ENCODE measurements around the gene ANKRD60. TPM values are rescaled to one million over a fixed set of nuclear protein-coding genes. Genes with fewer than 3 reads are reported as not detected.

Gene ANKRD60
- total RNA-seq, 2 experiments from 2014 or later, result not detected

GRCh38 chr20:58210398-58210747 is 18.1 kb downstream of the ANKRD60 start:
- Mint-ChIP-seq H3K4me3 (no peak overlapping the region), H3K27ac (no peak overlapping the region), H3K36me3 (ENCODE audit: low read depth) (no peaks in the 10 kb centered on the region), H3K4me1 (peaks cover 2% of the 10 kb centered on the region), H3K27me3 (peaks cover 14% of the 10 kb centered on the region), H3K9me3 (no peaks in the 10 kb centered on the region)
- ChIA-PET POLR2A (no interaction called here), CTCF (interaction anchor here (0.8 to 1.6 kb wide), 4 partner anchors 9 to 610 kb away, joined by 3 to 5 read pairs (median 4); no protein-coding TSS in a partner anchor)
- DNase-seq, result no peak

GRCh38 chr20:58209652-58210397 is 18.6 kb downstream of the ANKRD60 start:
- H3K27ac Mint-ChIP-seq, result no peak overlapping the region
- no peak overlapping the region for H3K4me3 Mint-ChIP-seq
- H3K36me3 Mint-ChIP-seq (ENCODE audit: low read depth), result no peaks in the 10 kb centered on the region
- H3K4me1 Mint-ChIP-seq, result peaks cover 2% of the 10 kb centered on the region
- CTCF ChIA-PET, result interaction anchor here (0.8 to 1.8 kb wide), 4 partner anchors 10 to 238 kb away, joined by 3 to 9 read pairs (median 4); no protein-coding TSS in a partner anchor
- DNase-seq, result peak; percentile 87
- POLR2A ChIA-PET, result no interaction called here
- no peaks in the 10 kb centered on the region for H3K9me3 Mint-ChIP-seq
- H3K27me3 Mint-ChIP-seq, result peaks cover 15% of the 10 kb centered on the region

GRCh38 chr20:58208944-58209343 is 19.5 kb downstream of the ANKRD60 start:
- Mint-ChIP-seq H3K36me3 (ENCODE audit: low read depth) (no peaks in the 10 kb centered on the region), H3K9me3 (no peaks in the 10 kb centered on the region), H3K4me3 (no peak overlapping the region), H3K27ac (no peak overlapping the region), H3K4me1 (peaks cover 2% of the 10 kb centered on the region), H3K27me3 (peaks cover 15% of the 10 kb centered on the region)
- ChIA-PET POLR2A (no interaction called here), CTCF (interaction anchor here (0.6 to 1.8 kb wide), 5 partner anchors 14 to 239 kb away, joined by 3 to 9 read pairs (median 5); no protein-coding TSS in a partner anchor)
- no peak for DNase-seq

- no peaks in the 10 kb centered on the region for H3K36me3 Mint-ChIP-seq (ENCODE audit: low read depth)
- no peaks in the 10 kb centered on the region for H3K9me3 Mint-ChIP-seq
- ChIA-PET POLR2A (no interaction called here), CTCF (no interaction called here)
- H3K4me3 Mint-ChIP-seq, result no peak overlapping the region
- DNase-seq, result no peak
- H3K4me1 Mint-ChIP-seq, result peaks cover 2% of the 10 kb centered on the region
- H3K27ac Mint-ChIP-seq, result no peak overlapping the region
- peaks cover 5% of the 10 kb centered on the region for H3K27me3 Mint-ChIP-seq
Observed at GRCh38 chr20:58205850-58206249, 22.6 kb downstream of the ANKRD60 start.

GRCh38 chr20:58202044-58202443 is 26.4 kb downstream of the ANKRD60 start:
- H3K36me3 Mint-ChIP-seq (ENCODE audit: low read depth), result no peaks in the 10 kb centered on the region
- H3K27ac Mint-ChIP-seq, result no peak overlapping the region
- H3K27me3 Mint-ChIP-seq, result peaks cover 2% of the 10 kb centered on the region
- ChIA-PET CTCF (no interaction called here), POLR2A (no interaction called here)
- H3K4me1 Mint-ChIP-seq, result no peaks in the 10 kb centered on the region
- H3K4me3 Mint-ChIP-seq, result no peak overlapping the region
- no peaks in the 10 kb centered on the region for H3K9me3 Mint-ChIP-seq
- DNase-seq, result no peak

GRCh38 chr20:58201616-58202015 is 26.8 kb downstream of the ANKRD60 start:
- no peaks in the 10 kb centered on the region for H3K36me3 Mint-ChIP-seq (ENCODE audit: low read depth)

GRCh38 chr20:58199469-58199868 is 29.0 kb downstream of the ANKRD60 start:
- no peak for DNase-seq
- Mint-ChIP-seq H3K36me3 (ENCODE audit: low read depth) (no peaks in the 10 kb centered on the region), H3K27ac (no peak overlapping the region), H3K4me3 (no peak overlapping the region), H3K27me3 (no peaks in the 10 kb centered on the region), H3K4me1 (no peaks in the 10 kb centered on the region), H3K9me3 (peaks cover 3% of the 10 kb centered on the region)
- ChIA-PET CTCF (no interaction called here), POLR2A (no interaction called here)

More at GRCh38 chr20:58201616-58202015, 26.8 kb downstream of the ANKRD60 start:
- Mint-ChIP-seq H3K9me3 (peaks cover 2% of the 10 kb centered on the region), H3K27ac (no peak overlapping the region), H3K4me1 (no peaks in the 10 kb centered on the region), H3K4me3 (no peak overlapping the region), H3K27me3 (peaks cover 2% of the 10 kb centered on the region)
- ChIA-PET CTCF (no interaction called here), POLR2A (no interaction called here)
- no peak for DNase-seq

GRCh38 chr20:58198901-58199355 is 29.5 kb downstream of the ANKRD60 start:
- Mint-ChIP-seq H3K36me3 (ENCODE audit: low read depth) (no peaks in the 10 kb centered on the region), H3K27ac (no peak overlapping the region), H3K4me3 (no peak overlapping the region), H3K4me1 (no peaks in the 10 kb centered on the region), H3K27me3 (no peaks in the 10 kb centered on the region), H3K9me3 (peaks cover 3% of the 10 kb centered on the region)
- POLR2A ChIA-PET, result no interaction called here
- DNase-seq, result no peak
- CTCF ChIA-PET, result no interaction called here

GRCh38 chr20:58198384-58198783 is 30.1 kb downstream of the ANKRD60 start:
- no peaks in the 10 kb centered on the region for H3K27me3 Mint-ChIP-seq
- no peaks in the 10 kb centered on the region for H3K36me3 Mint-ChIP-seq (ENCODE audit: low read depth)
- no peaks in the 10 kb centered on the region for H3K4me1 Mint-ChIP-seq
- no peak overlapping the region for H3K4me3 Mint-ChIP-seq
- DNase-seq, result no peak
- ChIA-PET CTCF (no interaction called here), POLR2A (no interaction called here)
- peaks cover 3% of the 10 kb centered on the region for H3K9me3 Mint-ChIP-seq
- H3K27ac Mint-ChIP-seq, result no peak overlapping the region

- POLR2A ChIA-PET, result no interaction called here
- CTCF ChIA-PET, result no interaction called here
Observed at GRCh38 chr20:58197185-58197469, 31.3 kb downstream of the ANKRD60 start.

GRCh38 chr20:58196402-58197184 is 31.9 kb downstream of the ANKRD60 start:
- H3K27me3 Mint-ChIP-seq, result no peaks in the 10 kb centered on the region
- ChIA-PET CTCF (no interaction called here), POLR2A (no interaction called here)
- H3K36me3 Mint-ChIP-seq (ENCODE audit: low read depth), result no peaks in the 10 kb centered on the region
- H3K27ac Mint-ChIP-seq, result no peak overlapping the region
- H3K4me3 Mint-ChIP-seq, result no peak overlapping the region
- H3K4me1 Mint-ChIP-seq, result no peaks in the 10 kb centered on the region
- no peak for DNase-seq
- peaks cover 3% of the 10 kb centered on the region for H3K9me3 Mint-ChIP-seq

More at GRCh38 chr20:58197185-58197469, 31.3 kb downstream of the ANKRD60 start:
- no peak for DNase-seq
- no peaks in the 10 kb centered on the region for H3K36me3 Mint-ChIP-seq (ENCODE audit: low read depth)
- H3K4me3 Mint-ChIP-seq, result no peak overlapping the region
- peaks cover 3% of the 10 kb centered on the region for H3K9me3 Mint-ChIP-seq
- H3K4me1 Mint-ChIP-seq, result no peaks in the 10 kb centered on the region
- no peak overlapping the region for H3K27ac Mint-ChIP-seq
- no peaks in the 10 kb centered on the region for H3K27me3 Mint-ChIP-seq

GRCh38 chr20:58195047-58195446 is 33.4 kb downstream of the ANKRD60 start:
- ChIA-PET POLR2A (no interaction called here), CTCF (interaction anchor here (1.2 kb wide), 1 partner anchor 13 kb away, joined by 4 read pairs; no protein-coding TSS in a partner anchor)
- Mint-ChIP-seq H3K27ac (no peak overlapping the region), H3K4me3 (no peak overlapping the region), H3K27me3 (peaks cover 2% of the 10 kb centered on the region), H3K36me3 (ENCODE audit: low read depth) (no peaks in the 10 kb centered on the region), H3K4me1 (no peaks in the 10 kb centered on the region), H3K9me3 (peaks cover 3% of the 10 kb centered on the region)
- DNase-seq, result no peak

GRCh38 chr20:58194175-58194791 is 34.2 kb downstream of the ANKRD60 start:
- POLR2A ChIA-PET, result no interaction called here
- no peak overlapping the region for H3K27ac Mint-ChIP-seq
- no peak for DNase-seq
- no peaks in the 10 kb centered on the region for H3K36me3 Mint-ChIP-seq (ENCODE audit: low read depth)
- H3K4me3 Mint-ChIP-seq, result no peak overlapping the region
- no peaks in the 10 kb centered on the region for H3K4me1 Mint-ChIP-seq
- H3K9me3 Mint-ChIP-seq, result peaks cover 3% of the 10 kb centered on the region
- CTCF ChIA-PET, result interaction anchor here (1.0 kb wide), 1 partner anchor 14 kb away, joined by 4 read pairs; no protein-coding TSS in a partner anchor
- peaks cover 2% of the 10 kb centered on the region for H3K27me3 Mint-ChIP-seq

All from activated CD4-positive, alpha-beta memory T cell treated with anti-CD3 and anti-CD28 coated beads, Interleukin-2, amount 10 ng/mL, durations not matched to agents 7 days and 5 days (primary cell).